GM08714 (cell line): ENCODE data around the gene SYN1.

Source experiments
- H3K4me3 ChIP-seq: fragments of 200-500 bp; sonication (Bioruptor generic); 2 replicates; pipeline ENCODE4 v1.5.1; 2014; ENCODE audit warnings: mild to moderate bottlenecking, low read length, inconsistent platforms
- ZNF274 ChIP-seq: IDR thresholded peaks from 2 replicates; pipeline ENCODE4 v1.6.1; 2012; ENCODE audit warnings: mild to moderate bottlenecking, low read depth, low read length

The SYN1 gene

DNA sequence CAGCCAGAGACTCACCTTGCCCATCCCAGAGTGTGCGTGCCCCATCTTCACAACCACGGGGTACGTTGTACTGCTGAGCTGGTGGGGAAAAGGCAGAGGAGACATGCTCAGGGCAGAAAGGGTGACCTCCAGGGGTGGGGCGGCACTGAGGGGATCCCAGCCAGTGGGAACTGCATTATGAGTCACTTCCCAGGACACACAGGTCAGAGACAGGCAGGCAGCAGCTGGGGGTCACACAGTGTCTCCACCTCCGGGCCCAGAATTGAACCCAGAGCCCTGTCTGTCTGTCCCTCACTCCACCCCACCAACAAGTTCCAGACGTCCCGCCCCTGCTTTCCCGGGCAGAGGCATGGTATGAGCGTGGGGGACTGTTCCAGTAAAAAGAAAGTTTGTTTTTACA is 42.2 kb downstream of the SYN1 start:
- no peak overlapping the region for H3K4me3 ChIP-seq
- TF ChIP-seq ZNF274 = no peak

DNA sequence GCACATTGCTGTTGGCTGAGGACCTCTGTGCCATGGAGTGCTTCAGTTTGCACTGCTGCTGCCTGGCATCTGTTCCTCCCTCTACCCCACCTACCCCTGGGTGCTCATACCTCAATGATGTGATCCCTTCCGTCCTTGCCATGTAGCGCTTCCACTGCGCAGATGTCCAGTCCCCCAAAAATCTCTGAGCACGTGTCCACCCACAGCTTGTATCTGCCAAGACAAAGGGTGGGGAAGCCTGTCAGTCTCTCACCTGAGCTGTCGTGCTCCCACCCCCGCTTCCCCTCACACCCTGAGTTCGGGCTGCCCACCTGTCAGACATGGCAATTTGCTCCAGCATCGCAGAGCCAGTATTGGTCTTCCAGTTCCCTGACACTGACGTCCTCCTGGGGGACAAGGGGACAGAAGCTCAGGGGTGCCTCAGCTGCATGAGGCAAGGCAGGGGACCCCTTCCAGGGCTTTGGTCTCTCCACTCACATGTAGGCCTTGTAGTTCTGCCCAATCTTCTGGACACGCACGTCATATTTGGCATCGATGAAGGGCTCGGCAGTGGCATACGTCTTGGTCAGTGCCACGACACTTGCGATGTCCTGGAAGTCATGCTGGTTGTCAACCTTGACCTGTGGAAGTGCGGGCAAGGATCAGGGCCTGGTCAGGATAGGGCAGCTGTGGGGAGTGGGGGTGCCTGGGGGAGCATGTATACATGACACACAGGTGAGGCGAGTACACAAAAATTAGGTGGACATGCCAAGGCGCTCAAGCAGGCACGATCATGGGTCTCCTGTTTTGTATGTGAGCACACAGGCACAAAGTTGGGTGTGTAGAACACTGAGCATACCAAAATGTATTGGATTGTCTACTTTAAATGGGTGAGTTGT is 43.4 kb downstream of the SYN1 start:
- no peak overlapping the region for H3K4me3 ChIP-seq
- TF ChIP-seq ZNF274 = no peak

DNA sequence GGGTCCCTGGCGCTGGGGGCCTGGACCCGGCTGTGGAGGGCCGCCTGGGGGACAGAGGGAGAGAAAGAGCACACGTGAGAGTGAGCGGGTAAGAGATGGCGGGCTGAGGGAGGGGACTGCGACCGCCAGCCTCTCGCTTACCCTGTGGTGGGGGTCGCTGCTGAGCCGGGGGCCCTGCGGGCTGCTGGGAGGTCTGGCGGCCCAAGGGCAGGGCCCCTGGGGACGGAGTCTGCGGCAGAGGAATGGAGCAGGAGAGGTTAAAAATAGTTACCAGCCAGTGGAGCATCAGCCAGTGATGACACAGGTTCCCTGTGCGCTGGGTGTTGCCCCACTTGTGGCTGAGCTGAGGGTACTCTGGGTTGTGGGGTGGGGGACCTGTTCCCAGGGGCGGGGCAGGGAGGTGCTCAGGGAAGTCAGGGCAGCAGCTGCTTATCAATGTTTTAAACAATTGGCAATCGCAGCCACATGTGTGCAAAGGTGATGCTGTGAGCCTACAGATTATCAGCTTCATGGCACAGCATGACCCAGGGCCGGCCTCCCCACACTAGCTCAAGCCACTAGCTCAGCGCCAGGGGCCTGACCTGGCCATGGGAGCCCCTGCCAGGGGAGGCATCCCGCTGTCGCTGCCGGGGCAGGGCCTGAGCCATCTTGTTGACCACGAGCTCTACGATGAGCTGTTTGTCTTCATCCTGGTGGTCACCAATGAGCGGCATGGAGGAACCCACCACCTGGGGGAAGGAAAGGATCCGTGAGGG is 44.9 kb downstream of the SYN1 start:
- no peak for TF ChIP-seq ZNF274
- no peak overlapping the region for H3K4me3 ChIP-seq

DNA sequence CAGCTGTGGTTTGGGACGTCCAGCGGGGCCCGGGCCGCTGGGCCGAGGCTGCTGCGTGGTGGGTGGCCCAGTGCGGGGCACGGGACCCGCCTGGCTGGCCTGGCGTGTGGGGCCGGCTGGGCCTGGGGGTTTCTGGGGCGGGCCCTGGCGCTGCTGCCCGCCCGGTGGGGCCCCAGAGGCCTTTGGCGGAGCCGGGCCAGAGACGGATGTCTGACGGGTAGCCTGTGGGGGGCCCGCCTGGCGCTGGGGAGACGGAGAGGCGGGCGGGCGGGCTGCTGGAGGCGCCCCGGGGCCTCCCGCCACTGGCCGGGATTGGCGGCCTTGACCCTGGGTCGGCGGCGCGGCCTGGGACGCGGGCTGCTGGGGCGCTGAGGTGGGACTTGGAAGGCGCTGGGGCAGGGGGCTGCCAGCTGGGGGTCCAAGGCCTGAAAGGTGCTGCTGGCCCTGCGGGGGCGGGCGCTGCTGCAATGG is 45.5 kb downstream of the SYN1 start:
- no peak for TF ChIP-seq ZNF274
- H3K4me3 ChIP-seq = no peak overlapping the region

DNA sequence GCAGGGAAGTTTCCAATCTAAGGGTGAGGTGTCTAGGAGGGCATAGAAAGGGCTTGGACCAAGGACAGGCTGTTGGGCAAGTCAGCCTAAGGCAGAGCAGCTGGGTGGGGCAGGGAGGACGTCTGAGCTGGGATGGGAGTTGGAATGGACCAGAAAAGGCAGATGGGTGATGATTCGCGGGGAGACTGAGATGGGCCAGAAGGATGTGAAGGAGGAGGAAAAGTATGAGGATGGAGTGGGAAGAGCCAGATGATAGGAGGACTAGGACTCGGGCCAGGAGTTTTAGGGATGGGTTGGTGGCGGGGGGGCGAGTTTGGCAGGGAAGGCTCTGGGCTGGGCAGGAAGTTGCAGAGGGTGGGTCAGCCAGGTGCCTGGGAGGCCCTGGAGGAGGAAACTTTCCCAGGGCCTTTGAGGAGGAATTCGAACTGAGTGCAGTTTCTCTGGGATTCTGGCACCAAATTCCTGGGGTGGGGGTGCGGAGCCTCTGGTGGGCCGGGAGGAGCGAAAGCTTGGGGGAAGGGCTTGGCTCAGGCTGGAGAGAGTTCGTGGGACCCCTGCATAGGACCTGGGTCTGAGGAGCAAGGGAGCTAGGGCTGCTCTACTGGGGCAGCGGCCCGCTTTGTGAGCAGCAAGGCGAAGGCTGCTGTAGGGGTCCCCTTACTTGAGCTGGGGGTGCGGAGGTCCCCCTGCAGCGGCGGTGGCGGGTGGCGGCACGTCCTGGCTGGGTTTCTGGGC is 46.1 kb downstream of the SYN1 start:
- no peak for TF ChIP-seq ZNF274
- no peak overlapping the region for H3K4me3 ChIP-seq

DNA sequence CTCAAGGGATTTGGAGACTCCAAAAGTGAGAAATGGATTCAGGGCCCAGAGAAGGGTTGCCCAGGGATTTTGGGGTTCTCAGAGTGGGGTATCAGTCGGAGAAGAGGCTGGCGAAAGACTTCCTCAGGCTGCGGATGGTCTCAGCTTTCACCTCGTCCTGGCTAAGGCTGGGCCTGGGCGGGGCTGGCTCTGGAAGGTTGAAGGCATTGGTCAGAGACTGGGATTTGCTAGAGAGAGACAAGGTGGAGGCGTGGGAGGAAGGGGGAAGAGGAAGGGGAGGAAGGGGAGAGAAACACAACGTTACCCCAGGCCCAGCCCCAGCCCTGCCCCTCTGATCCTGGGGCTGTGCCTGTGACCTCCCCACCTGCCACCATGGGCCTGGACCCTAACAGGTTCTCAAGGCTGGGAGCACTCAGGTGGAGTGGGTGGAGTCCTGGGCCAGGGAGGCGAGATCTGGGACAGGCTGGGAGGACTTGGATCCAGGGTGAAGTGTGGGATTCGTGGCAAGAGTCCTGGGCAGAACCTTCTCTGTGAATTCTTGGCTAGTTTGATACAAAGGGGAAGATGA is 46.8 kb downstream of the SYN1 start:
- H3K4me3 ChIP-seq = no peak overlapping the region
- no peak for TF ChIP-seq ZNF274

DNA sequence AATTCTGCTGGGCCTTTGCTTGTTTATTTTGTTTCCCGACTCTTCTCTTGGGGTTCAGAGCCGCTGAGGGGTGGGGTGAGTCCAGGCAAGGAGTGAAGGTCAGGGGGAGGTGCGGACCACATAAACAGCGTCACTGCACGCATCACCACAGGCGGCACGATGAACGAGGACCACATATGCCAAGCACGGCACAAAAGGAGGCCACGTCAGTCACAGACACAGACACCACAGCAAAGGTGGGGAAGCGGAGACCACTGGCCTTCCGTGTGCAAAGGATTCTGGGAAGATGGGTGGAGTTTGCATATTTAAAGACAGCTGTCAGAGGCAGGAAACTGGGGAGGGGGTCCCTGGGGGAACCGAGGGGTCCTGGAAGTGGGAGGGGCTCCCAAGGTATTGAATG is 47.8 kb downstream of the SYN1 start:
- no peak overlapping the region for H3K4me3 ChIP-seq
- no peak for TF ChIP-seq ZNF274

DNA sequence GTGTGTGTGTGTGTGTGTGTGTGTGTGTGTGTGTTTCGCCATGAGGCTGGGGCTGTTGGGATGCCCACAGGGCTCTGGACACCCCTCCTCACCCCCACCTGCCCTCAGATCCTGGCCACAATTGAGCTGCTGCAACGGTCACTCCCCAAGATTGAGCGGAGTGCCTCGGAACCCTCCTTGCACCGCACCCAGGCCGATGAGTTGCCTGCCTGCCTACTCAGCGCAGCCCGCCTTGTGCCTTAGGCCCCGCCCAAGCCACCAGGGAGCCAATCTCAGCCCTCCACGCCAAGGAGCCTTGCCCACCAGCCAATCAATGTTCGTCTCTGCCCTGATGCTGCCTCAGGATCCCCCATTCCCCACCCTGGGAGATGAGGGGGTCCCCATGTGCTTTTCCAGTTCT is 48.4 kb downstream of the SYN1 start:
- no peak overlapping the region for H3K4me3 ChIP-seq
- TF ChIP-seq ZNF274 = no peak

DNA sequence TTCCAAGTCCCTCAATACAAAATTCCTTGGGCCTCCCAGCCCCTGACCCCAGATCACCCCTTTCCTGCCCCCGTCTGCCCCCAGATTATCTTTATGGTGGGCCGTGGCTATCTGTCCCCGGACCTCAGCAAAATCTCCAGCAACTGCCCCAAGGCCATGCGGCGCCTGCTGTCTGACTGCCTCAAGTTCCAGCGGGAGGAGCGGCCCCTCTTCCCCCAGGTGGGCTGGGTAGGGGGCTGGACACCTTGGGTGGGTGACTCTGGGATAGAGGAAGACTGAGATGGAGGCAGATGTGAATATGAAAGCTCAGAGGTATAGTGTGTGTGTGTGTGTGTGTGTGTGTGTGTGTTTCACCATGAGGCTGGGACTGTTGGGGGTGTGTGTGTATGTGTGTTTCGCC is 48.9 kb downstream of the SYN1 start:
- no peak overlapping the region for H3K4me3 ChIP-seq
- no peak for TF ChIP-seq ZNF274

DNA sequence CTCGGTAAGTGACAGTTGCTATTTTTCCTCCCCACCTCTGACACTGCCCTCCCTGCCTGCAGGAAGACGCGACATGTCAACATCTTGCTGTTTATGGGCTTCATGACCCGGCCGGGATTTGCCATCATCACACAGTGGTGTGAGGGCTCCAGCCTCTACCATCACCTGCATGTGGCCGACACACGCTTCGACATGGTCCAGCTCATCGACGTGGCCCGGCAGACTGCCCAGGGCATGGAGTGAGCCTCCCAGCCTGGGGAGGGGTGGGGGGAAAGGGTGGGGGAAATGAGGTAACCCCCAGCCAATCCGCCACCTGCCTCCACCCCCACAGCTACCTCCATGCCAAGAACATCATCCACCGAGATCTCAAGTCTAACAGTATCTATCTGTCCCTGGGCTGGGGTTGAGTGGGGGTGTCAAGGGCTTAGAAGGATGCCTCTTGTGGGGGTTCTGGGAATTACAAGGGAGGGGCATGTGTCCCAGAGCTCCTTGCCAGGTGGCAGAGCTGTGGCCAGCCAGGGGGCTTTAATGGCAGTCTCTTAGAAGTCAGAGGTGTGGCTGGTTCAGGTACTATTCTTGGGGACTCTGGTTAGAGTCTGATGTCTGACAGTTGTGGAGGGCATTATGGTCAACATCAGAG is 50.9 kb downstream of the SYN1 start:
- TF ChIP-seq ZNF274 = no peak
- H3K4me3 ChIP-seq = no peak overlapping the region

DNA sequence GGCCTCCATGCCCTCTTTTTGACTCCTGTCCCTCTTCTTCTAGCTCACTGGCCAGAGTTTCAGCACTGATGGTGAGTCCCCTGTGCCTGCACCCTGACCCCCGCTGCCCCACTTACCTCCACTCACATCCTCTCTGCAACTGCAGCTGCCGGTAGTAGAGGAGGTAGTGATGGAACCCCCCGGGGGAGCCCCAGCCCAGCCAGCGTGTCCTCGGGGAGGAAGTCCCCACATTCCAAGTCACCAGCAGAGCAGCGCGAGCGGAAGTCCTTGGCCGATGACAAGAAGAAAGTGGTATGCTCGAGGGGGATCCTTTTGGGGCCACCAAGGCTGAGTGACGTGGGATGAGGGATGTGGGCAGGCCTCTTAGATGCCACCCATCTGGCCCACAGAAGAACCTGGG is 52.8 kb downstream of the SYN1 start:
- no peak for TF ChIP-seq ZNF274
- H3K4me3 ChIP-seq = no peak overlapping the region

DNA sequence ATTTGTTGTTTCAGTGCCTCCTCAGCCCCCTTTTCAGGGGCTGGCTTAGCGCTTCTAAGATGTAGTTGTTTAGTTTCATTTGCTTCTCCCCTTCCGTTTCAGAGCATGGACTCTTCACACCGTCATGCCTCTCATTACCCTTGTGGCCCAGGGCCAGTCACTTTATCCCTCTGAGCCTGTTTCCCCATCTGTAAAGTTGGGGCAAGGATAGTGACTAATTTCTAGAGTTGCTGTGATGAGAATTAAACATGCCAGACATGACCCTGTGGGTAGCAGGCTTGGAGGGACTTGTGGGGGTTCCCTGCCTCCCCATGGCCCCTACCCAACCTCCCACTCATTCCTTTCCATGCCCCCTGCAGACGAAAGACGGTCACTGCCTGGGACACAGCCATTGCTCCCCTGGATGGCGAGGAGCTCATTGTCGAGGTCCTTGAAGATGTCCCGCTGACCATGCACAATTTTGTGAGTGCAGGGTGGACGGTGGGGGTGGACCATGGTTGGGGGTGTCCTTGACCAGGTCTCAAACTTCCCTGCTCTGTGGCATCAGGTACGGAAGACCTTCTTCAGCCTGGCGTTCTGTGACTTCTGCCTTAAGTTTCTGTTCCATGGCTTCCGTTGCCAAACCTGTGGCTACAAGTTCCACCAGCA is 55.1 kb downstream of the SYN1 start:
- no peak overlapping the region for H3K4me3 ChIP-seq
- no peak for TF ChIP-seq ZNF274

DNA sequence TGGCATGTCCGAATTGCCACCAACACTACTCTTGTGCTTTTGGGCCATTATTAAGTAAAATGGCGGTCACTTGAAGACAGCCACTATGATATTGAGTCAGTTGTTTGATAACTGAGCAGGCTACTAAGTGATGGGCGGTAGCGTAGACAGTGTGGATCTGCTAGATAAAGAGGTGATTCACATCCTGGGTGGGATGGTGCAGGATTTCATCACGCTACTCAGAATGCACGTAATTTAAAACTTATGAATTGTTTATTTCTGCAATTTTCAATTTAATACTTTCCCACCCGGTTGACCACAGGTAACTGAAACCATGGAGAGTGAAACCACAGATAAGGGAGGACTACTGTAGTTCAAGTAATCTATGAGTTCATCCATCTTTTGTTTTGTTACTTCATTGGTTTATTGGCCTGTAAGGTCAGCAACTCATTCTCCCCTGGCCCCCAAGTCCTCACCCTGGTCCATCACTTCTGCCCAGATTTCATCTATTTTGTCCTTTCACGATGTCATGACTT is 55.8 kb downstream of the SYN1 start:
- TF ChIP-seq ZNF274 = no peak
- H3K4me3 ChIP-seq = no peak overlapping the region
